Colonic mucosa (tissue), 4 donors: ENCODE results near the gene SYNGR1. TPM values are rescaled to one million over a fixed set of nuclear protein-coding genes. Genes with fewer than 3 reads are reported as not detected.

ENCODE experiments used
- DNase-seq: peaks from one replicate; pipeline ENCODE4 v3.0.0-alpha.2; 2020
- H3K27ac ChIP-seq: fragments of 200-600 bp; one replicate; pipeline ENCODE4 v1.8.0; 2021
- H3K27me3 ChIP-seq: fragments of 200-600 bp; one replicate; pipeline ENCODE4 v1.8.0; 2021
- H3K36me3 ChIP-seq: fragments of 200-600 bp; one replicate; pipeline ENCODE4 v1.8.0; 2021
- H3K4me1 ChIP-seq: fragments of 200-600 bp; one replicate; pipeline ENCODE4 v1.8.0; 2021; ENCODE audit warnings: mild to moderate bottlenecking
- H3K4me3 ChIP-seq: fragments of 200-600 bp; one replicate; pipeline ENCODE4 v1.8.0; 2021
- H3K9ac ChIP-seq, 2 donors: one replicate each; pipeline ENCODE4 v1.7.0; 2013; ENCODE audit warnings: control low read depth in 2 of 2, low read depth in 2 of 2, low read length in 2 of 2
- H3K9me3 ChIP-seq: fragments of 200-600 bp; one replicate; pipeline ENCODE4 v1.8.0; 2021
- intact Hi-C: fragments of 100-400 bp; cut with DNase I; formaldehyde crosslinking; loops from one replicate; pipeline ENCODE4 v1.14.1; 2022
- total RNA-seq, 2 donors: library from RNA; stranded (reverse); fragmentation: NEBNext Ultra II Directional in 1 of 2; extraction: Animal tissue kit (Norgen Biotek cat#: 25700) in 1 of 2; gene quantifications; one replicate each; pipeline ENCODE4 v1.2.1, GENCODE V29; 2021
- TF ChIP-seq, protein P1 (sequence below): fragments of 200-600 bp; IDR thresholded peaks from one replicate; pipeline ENCODE4 v1.8.0; 2022; ENCODE audit warnings: antibody characterized with exemption, mild to moderate bottlenecking
- donor health status: healthy.
- donor health status: DM: no; HTN: no; CAD: no.
- donor health status: DM: no; HTN: no; CAD: no.

Gene SYNGR1
- total RNA-seq, 2 donors from 2014 or later = 1.8 to 4.3 TPM

DNA sequence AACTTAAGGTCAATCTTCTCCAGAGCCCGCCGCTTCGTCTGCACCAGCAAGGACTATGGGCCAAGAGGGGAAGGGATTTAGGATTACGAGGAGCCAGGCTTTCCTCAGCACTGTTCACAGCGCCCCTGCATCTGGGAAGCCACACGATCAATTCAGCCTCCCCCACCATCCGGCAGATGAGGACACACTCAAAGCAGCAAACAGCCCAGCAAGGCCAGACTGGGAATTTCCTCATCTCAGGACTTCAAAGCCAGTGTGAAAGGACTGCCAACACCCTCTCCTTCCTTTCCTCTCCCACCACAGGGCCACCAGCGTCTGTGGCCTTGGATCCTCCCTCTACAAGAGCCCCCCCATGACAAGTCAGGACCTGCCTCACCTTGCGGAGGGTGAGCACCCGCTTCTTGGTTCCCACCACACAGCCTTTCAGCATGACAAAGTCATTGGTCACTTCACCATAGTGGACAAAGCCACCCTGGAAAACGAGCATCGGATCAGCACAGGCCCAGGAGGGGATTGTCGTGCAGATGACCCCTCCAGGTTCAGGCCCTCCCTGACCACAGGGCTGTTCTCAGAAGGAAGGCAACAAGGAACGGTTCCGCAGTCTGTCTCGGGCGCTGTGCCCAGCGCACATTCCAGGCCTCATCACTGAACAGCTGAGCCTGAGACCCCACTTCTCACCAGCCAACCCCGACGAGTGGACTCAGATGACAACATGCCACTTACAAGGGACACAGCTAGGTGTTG lies 36.4 kb upstream of the SYNGR1 start:
- Histone ChIP-seq H3K36me3 (peaks cover 47% of the 10 kb centered on the region), H3K4me1 (peaks cover 28% of the 10 kb centered on the region), H3K4me3 (no peak overlapping the region), H3K9ac (no peak overlapping the region), H3K27me3 (no peaks in the 10 kb centered on the region), H3K9me3 (no peaks in the 10 kb centered on the region), H3K27ac (no peak overlapping the region)
- TF ChIP-seq, protein P1, sequence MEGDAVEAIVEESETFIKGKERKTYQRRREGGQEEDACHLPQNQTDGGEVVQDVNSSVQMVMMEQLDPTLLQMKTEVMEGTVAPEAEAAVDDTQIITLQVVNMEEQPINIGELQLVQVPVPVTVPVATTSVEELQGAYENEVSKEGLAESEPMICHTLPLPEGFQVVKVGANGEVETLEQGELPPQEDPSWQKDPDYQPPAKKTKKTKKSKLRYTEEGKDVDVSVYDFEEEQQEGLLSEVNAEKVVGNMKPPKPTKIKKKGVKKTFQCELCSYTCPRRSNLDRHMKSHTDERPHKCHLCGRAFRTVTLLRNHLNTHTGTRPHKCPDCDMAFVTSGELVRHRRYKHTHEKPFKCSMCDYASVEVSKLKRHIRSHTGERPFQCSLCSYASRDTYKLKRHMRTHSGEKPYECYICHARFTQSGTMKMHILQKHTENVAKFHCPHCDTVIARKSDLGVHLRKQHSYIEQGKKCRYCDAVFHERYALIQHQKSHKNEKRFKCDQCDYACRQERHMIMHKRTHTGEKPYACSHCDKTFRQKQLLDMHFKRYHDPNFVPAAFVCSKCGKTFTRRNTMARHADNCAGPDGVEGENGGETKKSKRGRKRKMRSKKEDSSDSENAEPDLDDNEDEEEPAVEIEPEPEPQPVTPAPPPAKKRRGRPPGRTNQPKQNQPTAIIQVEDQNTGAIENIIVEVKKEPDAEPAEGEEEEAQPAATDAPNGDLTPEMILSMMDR = no peak
- no peak for DNase-seq
- intact Hi-C loops = loop anchor here (10.0 kb wide), 1 partner anchor 211 kb away; the partner anchor contains the start of gene ATF4

DNA sequence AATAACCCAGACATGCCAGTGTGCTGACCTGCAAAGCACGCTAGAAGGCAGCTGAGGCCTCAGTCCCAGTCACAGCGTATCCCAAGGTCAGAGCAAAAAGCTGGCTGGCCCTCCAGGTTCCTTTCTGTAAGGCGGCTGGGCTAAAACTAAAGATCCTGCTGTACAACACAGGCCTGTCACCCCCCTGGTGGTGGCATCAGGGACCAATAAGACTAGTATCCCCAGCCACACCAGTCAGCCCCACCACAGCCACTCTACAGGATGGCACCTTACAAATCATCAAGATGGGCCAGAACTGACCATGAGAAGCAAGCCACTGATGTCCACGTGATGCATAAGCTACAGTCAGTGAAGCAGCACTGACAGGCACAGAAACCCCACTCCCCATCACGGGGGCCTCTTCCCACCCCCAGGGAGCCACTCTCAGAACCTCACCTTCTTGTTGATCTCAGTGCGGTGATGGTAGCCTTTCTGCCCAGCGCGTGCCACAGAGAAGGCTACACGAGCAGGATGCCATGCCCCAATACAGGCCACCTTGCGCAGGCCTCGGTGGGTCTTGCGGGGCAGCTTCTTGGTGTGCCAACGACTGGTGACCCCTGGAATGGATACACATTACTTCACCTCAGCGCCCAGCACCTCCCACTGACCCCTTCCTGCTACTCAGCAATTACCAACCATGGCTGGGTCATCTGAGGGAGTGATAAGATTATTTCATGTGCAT lies 35.4 kb upstream of the SYNGR1 start:
- no peak overlapping the region for H3K4me3 ChIP-seq
- DNase-seq = no peak
- intact Hi-C loops = loop anchor here (10.0 kb wide), 1 partner anchor 210 kb away; the partner anchor contains the start of gene ATF4
- H3K9ac ChIP-seq = no peak overlapping the region
- no peak overlapping the region for H3K27ac ChIP-seq
- TF ChIP-seq, protein P1 = no peak
- H3K4me1 ChIP-seq = peaks cover 28% of the 10 kb centered on the region
- H3K9me3 ChIP-seq = no peaks in the 10 kb centered on the region
- H3K27me3 ChIP-seq = no peaks in the 10 kb centered on the region
- peaks cover 47% of the 10 kb centered on the region for H3K36me3 ChIP-seq

DNA sequence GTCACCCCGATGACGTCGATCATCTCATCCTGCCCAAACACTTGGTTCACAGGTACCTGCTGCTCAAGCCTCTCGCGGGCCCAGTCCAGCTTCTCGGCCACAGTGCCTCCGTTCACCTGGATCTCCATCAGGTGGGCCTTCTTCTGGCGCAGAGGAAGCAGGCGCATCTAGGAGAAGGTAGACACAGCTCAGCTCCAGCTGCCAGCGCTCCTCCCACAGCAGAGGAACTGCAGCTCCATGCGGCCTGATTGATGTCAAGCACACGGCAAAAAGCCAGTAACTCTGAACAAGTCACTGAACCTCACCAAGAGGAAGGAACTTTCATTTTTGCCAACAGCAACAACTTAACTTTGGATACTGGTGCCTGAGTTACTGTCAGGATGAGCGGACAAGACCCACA lies 34.4 kb upstream of the SYNGR1 start:
- Histone ChIP-seq H3K9me3 (no peaks in the 10 kb centered on the region), H3K27me3 (no peaks in the 10 kb centered on the region), H3K9ac (no peak overlapping the region), H3K36me3 (peaks cover 47% of the 10 kb centered on the region), H3K4me1 (peaks cover 28% of the 10 kb centered on the region), H3K27ac (no peak overlapping the region), H3K4me3 (no peak overlapping the region)
- intact Hi-C loops = loop anchor here (5.0 to 10.0 kb wide), 2 partner anchors 163 to 209 kb away; partner anchors contain the start of genes ATF4 and CBX7
- TF ChIP-seq, protein P1 = no peak
- DNase-seq = no peak

DNA sequence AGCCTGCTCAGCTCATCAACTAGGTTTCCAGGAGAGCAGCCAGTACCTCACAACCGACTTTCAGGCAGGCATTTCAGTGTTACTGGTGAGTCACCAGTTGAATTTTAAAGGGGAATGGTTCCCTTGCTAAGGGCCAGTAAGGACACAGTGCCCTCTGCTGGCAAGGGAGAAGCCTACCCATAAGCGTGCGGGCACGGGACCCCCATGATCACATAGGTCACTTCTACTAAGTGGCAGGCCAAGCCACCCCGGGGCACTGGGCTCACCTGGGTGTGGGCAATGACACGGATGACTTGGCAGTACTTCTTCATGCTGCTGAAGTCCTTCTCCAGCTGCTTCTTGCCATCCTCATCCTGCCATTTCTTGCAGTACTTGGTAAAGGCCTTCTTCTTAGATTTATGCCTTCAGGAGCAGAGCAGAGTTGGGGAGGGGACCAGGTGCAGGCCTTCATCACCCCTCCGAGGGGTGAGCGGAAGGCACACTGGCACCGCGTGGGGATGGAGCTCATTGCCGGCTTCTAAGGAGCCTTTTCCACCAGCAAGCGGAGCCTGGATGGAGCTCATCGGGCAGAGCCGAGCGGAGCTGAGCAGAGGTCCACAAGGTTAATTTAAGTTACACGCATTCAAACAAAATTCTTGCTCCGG lies 33.2 kb upstream of the SYNGR1 start:
- Histone ChIP-seq H3K9me3 (no peaks in the 10 kb centered on the region), H3K27ac (no peak overlapping the region), H3K27me3 (no peaks in the 10 kb centered on the region), H3K36me3 (peaks cover 47% of the 10 kb centered on the region), H3K4me3 (peak overlapping the region; percentile 83), H3K9ac (peak overlapping the region in 1 of 2 donors; percentile 97), H3K4me1 (peaks cover 28% of the 10 kb centered on the region)
- DNase-seq = peak; percentile 80
- intact Hi-C loops = loop anchor here (5.0 to 10.0 kb wide), 2 partner anchors 164 to 208 kb away; partner anchors contain the start of genes ATF4 and CBX7
- TF ChIP-seq, protein P1 = peak; percentile 83

DNA sequence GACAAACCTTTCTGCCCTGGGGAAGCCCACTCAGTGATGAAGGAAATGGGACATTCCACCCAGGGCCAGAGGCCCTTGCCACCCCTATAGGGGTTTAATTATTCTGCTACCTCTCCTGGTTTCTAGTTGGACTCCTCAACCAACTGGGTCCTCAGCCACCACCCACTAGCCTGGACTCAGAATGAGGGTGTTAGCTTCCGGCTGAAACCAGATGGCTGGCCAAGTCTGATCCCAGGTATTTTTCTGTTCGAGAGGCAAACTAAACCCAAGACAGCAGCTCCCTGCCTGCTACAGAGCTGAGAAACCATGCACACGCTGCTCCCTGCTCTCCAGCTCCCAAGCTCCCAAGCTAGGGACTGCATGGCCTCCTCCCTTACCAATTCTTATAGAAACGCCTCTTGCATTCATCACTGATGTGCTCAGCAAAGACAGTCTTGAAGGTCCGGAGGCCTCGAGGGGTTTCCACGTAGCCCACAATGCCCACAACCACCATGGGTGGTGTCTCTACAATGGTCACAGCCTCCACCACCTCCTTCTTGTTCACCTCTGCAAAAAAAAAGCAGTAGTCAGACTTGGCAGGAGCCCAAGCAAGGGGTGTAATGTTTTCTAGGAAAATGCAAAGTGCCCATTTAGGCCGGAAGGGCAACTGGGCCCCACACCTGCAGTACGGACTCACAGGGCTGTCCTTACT lies 32.6 kb upstream of the SYNGR1 start:
- no peaks in the 10 kb centered on the region for H3K27me3 ChIP-seq
- H3K9ac ChIP-seq = peak overlapping the region in 1 of 2 donors; percentile 97
- H3K4me3 ChIP-seq = peak overlapping the region; percentile 83
- H3K27ac ChIP-seq = no peak overlapping the region
- H3K4me1 ChIP-seq = peaks cover 28% of the 10 kb centered on the region
- H3K36me3 ChIP-seq = peaks cover 42% of the 10 kb centered on the region
- intact Hi-C loops = loop anchor here (5.0 to 10.0 kb wide), 2 partner anchors 165 to 208 kb away; partner anchors contain the start of genes ATF4 and CBX7
- no peak for DNase-seq
- TF ChIP-seq, protein P1 = no peak
- H3K9me3 ChIP-seq = no peaks in the 10 kb centered on the region
